Heart right ventricle (tissue), 16 donors: ENCODE measurements around the gene AP1M1. TPM values are rescaled to one million over a fixed set of nuclear protein-coding genes. Genes with fewer than 3 reads are reported as not detected.
A peak's percentile ranks its signal among the peaks of the same experiment; 100 is the strongest.

Experiments
- ATAC-seq, 8 donors: fragments of 200-7000 bp; cut with Tn5 transposase; one replicate each; pipeline ENCODE4 v1.9.1; 2020; ENCODE audit warnings: mild to moderate bottlenecking in 8 of 8, moderate library complexity in 8 of 8, moderate number of reproducible peaks in 1 of 8
- DNase-seq, 2 donors: peaks; one replicate each; pipeline ENCODE4 v3.0.0-alpha.2; 2020
- H3K27ac ChIP-seq, 10 donors: fragments of 200-600 bp; sonication (generic) in 2 of 10; one replicate each; pipeline versions ENCODE4 v1.5.0 to v1.8.0; 2020 to 2022; ENCODE audit warnings: mild to moderate bottlenecking in 3 of 10
- H3K27me3 ChIP-seq, 7 donors: fragments of 200-600 bp; one replicate each; pipeline ENCODE4 v1.8.0; 2021 to 2022; ENCODE audit warnings: mild to moderate bottlenecking in 2 of 7
- H3K36me3 ChIP-seq, 9 donors: fragments of 200-600 bp; sonication (generic) in 1 of 9; one replicate each; pipeline versions ENCODE4 v1.5.0 to v1.8.0; 2020 to 2022; ENCODE audit warnings: mild to moderate bottlenecking in 2 of 9
- H3K4me1 ChIP-seq, 9 donors: fragments of 200-600 bp; sonication (generic) in 1 of 9; one replicate each; pipeline versions ENCODE4 v1.5.0 to v1.8.0; 2020 to 2022; ENCODE audit warnings: mild to moderate bottlenecking in 4 of 9
- H3K4me3 ChIP-seq, 10 donors: fragments of 200-600 bp; sonication (generic) in 2 of 10; one replicate each; pipeline versions ENCODE4 v1.5.0 to v1.8.0; 2020 to 2022; ENCODE audit warnings: mild to moderate bottlenecking in 7 of 10, moderate library complexity in 2 of 10
- H3K9me3 ChIP-seq, 11 donors: fragments of 200-600 bp in 10 of 11; sonication (generic) in 2 of 11; one replicate each; pipeline versions ENCODE4 v1.5.0 to v1.8.0; 2013 to 2022; ENCODE audit warnings: mild to moderate bottlenecking in 2 of 11, control low read depth in 1 of 11, moderate library complexity in 1 of 11
- WGBS, 2 donors: extraction: QIAGEN DNeasy Blood & Tissue Kit; methylation state at CpG; one replicate each; pipeline ENCODE4 v1.1.7; 2013; ENCODE audit warnings: inconsistent platforms in 1 of 2; 5-methylcytosine and 5-hydroxymethylcytosine counted together
- intact Hi-C, 10 donors: fragments of 100-400 bp; cut with DNase I; formaldehyde crosslinking; loops; one replicate each; pipeline versions ENCODE4 v1.11.1 to v1.14.2; 2022
- polyA plus RNA-seq, 2 donors: library from polyadenylated mRNA; stranded (reverse); fragments of 200-250 nt; gene quantifications; one replicate each; pipeline ENCODE4 v1.2.3, GENCODE V29; 2013
- total RNA-seq, 10 donors: library from RNA; stranded (reverse); fragmentation: NEBNext Ultra II Directional in 3 of 10; extraction: Animal tissue kit (Norgen Biotek cat#: 25700) in 3 of 10; gene quantifications; one replicate each; pipeline versions ENCODE4 v1.2.1 to v1.2.4, GENCODE V29; 2021 to 2023
- TF ChIP-seq, protein P1 (sequence below), 9 donors: fragments of 200-600 bp; sonication (generic) in 2 of 9; IDR thresholded peaks; one replicate each; pipeline versions ENCODE4 v1.5.0 to v1.8.0; 2021 to 2022; ENCODE audit warnings: antibody characterized with exemption in 9 of 9, mild to moderate bottlenecking in 5 of 9, moderate library complexity in 1 of 9
- donor health status: Arrhythmogenic right ventricular cardiomyopathy.
- donor health status: ischemic (EF 13 %, LVEDD 7.1; RV severe dilation, severe dysfunction).
- donor health status: healthy with polysubstance abuse.
- donor health status: DM: no; HTN: yes; CAD: no.
- donor health status: DM: no; HTN: no; CAD: no.
- donor health status: ischemic (EF 25% LVEDD 6.9; RV normal size, moderate dysfunction).
- donor health status: ischemic (EF 25% LVEDD 5.7; RV mildly dilated, moderate dysfunction).
- donor health status: healthy.
- donor health status: DM: yes; HTN: yes; CAD: no.
- donor health status: Ischemic cardiomyopathy.
- donor health status: ischemic (EF 35%, LVEDD 5.7; RV mildly dilated, moderate dysfunction).
- donor health status: nonischemic (EF 11% LVEDD 7.7; RV severe dilation, severe dysfunction).
- donor health status: DM: yes; HTN: yes; CAD: no.
- donor health status: PGD.
- donor health status: ischemic (EF 29% LVEDD 5.4; RV normal size, mild dysfunction).
- donor health status: nonischemic (EF 23%, LVEDD 6.1; RV moderate dilation, normal function).

The AP1M1 gene
- total and polyA plus RNA-seq, 12 donors: 25.5 to 79.0 (median 47.0) TPM

DNA sequence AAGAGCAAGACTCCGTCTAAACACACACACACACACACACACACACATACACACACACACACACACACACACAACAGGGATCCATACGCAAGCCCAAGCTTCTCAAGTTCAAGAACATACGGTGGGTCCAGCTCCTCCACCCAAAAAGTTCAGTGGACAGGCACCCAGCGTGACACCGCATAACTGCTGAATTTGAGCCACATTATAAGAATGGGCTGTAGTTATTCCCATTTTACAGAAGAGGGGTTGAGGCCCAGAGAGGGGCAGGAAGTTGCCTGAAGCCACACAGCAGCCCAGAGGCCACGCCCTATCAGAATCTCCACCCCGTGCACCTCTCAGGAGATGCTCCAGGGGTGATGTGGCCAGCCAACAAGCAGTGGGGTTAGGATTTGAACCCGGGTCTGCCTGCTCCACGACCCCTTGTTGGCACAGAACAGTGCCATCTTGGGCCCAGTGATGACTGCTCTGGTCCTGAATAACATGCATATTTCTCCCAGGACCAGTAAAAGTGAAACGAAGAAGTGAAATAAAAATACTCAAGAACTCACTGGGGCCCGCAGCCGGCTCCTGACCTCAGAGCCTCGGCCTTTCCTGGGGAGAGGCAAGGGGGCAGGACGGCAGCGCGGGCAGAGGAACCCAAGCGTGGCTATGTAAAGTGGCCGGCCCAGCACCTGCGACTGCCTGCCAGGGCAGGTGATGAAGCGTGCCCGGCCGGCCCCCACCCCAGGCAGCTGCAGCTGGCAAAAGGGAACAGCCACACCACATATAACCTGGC is 61.9 kb downstream of the AP1M1 start:
- peak overlapping the region; percentile 61 to 96 (median 90) for H3K27ac ChIP-seq
- intact Hi-C loops: loop anchor here in 6 of 10 donors (2.0 to 10.0 kb wide), 8 partner anchors 23 to 67 kb away; partner anchors contain the start of gene KLF2 (in 3 of the 6)
- WGBS, 2 donors: 77 to 85% methylated on average over 21 to 22 of the region's 22 CpGs
- no peaks in the 10 kb centered on the region for H3K9me3 ChIP-seq
- TF ChIP-seq, protein P1, sequence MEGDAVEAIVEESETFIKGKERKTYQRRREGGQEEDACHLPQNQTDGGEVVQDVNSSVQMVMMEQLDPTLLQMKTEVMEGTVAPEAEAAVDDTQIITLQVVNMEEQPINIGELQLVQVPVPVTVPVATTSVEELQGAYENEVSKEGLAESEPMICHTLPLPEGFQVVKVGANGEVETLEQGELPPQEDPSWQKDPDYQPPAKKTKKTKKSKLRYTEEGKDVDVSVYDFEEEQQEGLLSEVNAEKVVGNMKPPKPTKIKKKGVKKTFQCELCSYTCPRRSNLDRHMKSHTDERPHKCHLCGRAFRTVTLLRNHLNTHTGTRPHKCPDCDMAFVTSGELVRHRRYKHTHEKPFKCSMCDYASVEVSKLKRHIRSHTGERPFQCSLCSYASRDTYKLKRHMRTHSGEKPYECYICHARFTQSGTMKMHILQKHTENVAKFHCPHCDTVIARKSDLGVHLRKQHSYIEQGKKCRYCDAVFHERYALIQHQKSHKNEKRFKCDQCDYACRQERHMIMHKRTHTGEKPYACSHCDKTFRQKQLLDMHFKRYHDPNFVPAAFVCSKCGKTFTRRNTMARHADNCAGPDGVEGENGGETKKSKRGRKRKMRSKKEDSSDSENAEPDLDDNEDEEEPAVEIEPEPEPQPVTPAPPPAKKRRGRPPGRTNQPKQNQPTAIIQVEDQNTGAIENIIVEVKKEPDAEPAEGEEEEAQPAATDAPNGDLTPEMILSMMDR (IDR thresholded peaks at IDR 0.05): no peak
- peaks cover 8 to 60% (median 38%) of the 10 kb centered on the region in 9 donors for H3K4me1 ChIP-seq
- no peak for DNase-seq
- ATAC-seq: peak in 1 of 8 donors; percentile 12
- H3K36me3 ChIP-seq: no peaks in the 10 kb centered on the region
- H3K4me3 ChIP-seq: no peak overlapping the region
- no peaks in the 10 kb centered on the region for H3K27me3 ChIP-seq

DNA sequence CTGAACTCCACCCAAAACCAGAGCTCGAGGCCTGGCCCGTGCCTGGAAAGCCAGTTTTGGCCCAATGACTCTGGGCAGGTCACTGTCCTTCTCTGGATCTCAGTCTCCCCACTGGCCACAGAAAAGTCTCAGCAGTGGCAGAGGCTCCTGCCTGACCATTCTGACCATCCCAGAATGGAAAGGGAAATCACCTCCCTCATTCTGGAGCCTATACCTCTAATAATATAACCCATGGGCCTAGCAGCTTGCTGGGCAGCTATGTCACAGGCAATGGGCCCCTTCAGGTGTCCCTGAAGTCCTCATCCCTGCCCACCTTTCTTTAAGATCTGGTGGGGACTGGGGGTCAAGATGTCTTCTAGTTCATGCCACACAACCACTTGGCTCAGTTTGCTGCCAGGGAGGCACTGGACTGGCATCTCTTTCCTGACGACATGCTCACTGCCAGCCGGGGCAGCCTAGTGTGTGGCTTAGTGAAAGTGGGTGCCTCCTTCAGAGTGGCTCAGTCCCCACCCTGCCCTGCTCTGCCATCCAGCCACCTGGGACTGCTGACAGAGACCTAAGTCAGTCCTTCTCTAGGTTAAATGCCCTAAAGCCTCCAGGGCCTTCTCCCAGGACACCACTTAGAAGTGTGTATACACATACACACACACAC is 62.6 kb downstream of the AP1M1 start:
- Histone ChIP-seq H3K9me3 (no peaks in the 10 kb centered on the region), H3K36me3 (no peaks in the 10 kb centered on the region), H3K4me1 (peaks cover 8 to 60% (median 38%) of the 10 kb centered on the region in 9 donors), H3K27me3 (no peaks in the 10 kb centered on the region), H3K4me3 (no peak overlapping the region), H3K27ac (peak overlapping the region; percentile 61 to 96 (median 89))
- no peak for DNase-seq
- intact Hi-C loops: loop anchor here in 1 of 10 donors (10.0 kb wide), 1 partner anchor 65 kb away; the partner anchor contains the start of gene KLF2
- TF ChIP-seq, protein P1 (IDR thresholded peaks at IDR 0.05): no peak
- 84 to 91% methylated on average over 4 of the region's 4 CpGs for WGBS, 2 donors
- ATAC-seq: no peak

DNA sequence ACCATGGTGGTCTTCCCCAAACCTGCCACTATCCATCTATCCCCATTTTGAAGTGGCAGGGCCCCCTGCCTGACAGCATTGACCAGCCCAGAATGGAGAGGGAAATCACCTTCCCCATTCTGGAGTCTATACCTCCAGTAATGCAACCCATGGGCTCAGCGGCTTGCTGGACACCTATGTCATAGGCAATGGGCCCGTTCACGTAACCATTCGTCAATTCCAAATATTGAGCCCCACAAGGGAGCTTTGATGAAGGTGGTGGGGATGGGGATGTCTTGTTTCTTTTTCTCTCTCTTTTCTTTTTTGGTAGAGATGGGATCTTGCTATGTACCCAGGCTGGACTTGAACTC is 63.1 kb downstream of the AP1M1 start:
- Histone ChIP-seq H3K27ac (peak overlapping the region in 6 of 10 donors; percentile 61 to 96 (median 93)), H3K27me3 (no peaks in the 10 kb centered on the region), H3K4me1 (peaks cover 8 to 60% (median 38%) of the 10 kb centered on the region in 9 donors), H3K4me3 (no peak overlapping the region), H3K9me3 (no peaks in the 10 kb centered on the region), H3K36me3 (no peaks in the 10 kb centered on the region)
- intact Hi-C loops: loop anchor here in 1 of 10 donors (10.0 kb wide), 1 partner anchor 64 kb away; the partner anchor contains the start of gene KLF2
- WGBS, 2 donors: 88 to 96% methylated on average over 4 of the region's 4 CpGs
- DNase-seq: no peak
- ATAC-seq: no peak
- TF ChIP-seq, protein P1 (IDR thresholded peaks at IDR 0.05): no peak

DNA sequence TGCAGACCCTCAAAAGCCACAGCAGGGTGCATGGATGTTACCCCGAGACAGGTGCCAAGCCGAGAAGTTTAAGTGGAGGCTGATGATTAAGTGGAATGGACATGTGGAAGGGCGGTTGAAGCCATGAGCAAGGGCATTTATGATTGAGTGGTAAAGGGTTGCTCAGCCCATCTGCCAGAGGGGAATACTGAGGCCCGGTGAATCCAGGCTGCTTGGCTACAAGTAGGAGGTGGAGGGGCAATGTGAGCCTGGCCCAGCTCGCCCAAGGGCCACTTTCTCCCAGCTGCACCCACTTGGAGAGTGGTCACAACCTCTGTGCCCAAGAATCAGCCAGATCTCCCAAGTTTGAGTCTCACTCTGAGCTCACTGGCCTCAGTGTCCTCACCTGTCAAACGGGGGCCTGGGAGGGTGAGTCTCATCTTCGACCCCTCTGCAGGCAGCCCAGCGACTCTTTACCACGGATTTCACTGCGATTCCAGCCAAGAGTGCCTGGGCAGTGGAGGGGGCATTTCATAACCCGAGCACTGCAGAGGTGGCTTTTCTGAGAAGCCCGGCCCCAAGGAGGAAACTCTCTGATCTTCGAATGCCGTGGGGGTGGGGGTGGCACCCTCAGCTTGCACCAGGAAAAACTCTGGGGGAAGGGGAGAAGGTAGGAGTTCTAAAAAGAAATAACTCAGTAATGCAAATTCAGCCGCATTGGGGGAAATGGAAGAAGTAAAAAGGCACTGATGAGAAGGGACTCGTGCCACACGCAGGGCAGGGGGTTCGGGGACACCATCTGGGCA is 64.1 kb downstream of the AP1M1 start:
- 75 to 77% methylated on average over 18 of the region's 18 CpGs for WGBS, 2 donors
- no peaks in the 10 kb centered on the region for H3K27me3 ChIP-seq
- no peaks in the 10 kb centered on the region for H3K36me3 ChIP-seq
- TF ChIP-seq, protein P1 (IDR thresholded peaks at IDR 0.05): no peak
- H3K4me1 ChIP-seq: peaks cover 8 to 60% (median 38%) of the 10 kb centered on the region in 9 donors
- H3K4me3 ChIP-seq: peak overlapping the region in 1 of 10 donors; percentile 5
- no peaks in the 10 kb centered on the region for H3K9me3 ChIP-seq
- H3K27ac ChIP-seq: peak overlapping the region in 3 of 10 donors; percentile 29 to 61 (median 30)
- no peak for ATAC-seq
- no peak for DNase-seq
- intact Hi-C loops: loop anchor here in 1 of 10 donors (10.0 kb wide), 1 partner anchor 63 kb away; the partner anchor contains the start of gene KLF2
